Breast epithelium (tissue), 4 donors: ENCODE data around the gene MYBPH. TPM values are rescaled to one million over a fixed set of nuclear protein-coding genes. Genes with fewer than 3 reads are reported as not detected.

Source experiments
- DNase-seq, 2 donors: peaks; one replicate each; pipeline ENCODE4 v3.0.0-alpha.2; 2019; ENCODE audit warnings: low spot score in 2 of 2
- H3K27ac ChIP-seq, 2 donors: fragments of 200-600 bp; sonication (generic) in 1 of 2; one replicate each; pipeline ENCODE4 v1.5.1; 2016 to 2019; ENCODE audit warnings: mild to moderate bottlenecking in 1 of 2
- H3K27me3 ChIP-seq, 2 donors: fragments of 200-600 bp; sonication (generic) in 1 of 2; one replicate each; pipeline versions ENCODE4 v1.5.1 to v1.6.0; 2017 to 2019; ENCODE audit warnings: control low read depth in 1 of 2, mild to moderate bottlenecking in 1 of 2
- H3K36me3 ChIP-seq: fragments of 200-600 bp; one replicate; pipeline ENCODE4 v1.5.1; 2019
- H3K4me1 ChIP-seq, 2 donors: fragments of 200-600 bp; sonication (generic); one replicate each; pipeline ENCODE4 v1.5.1; 2016 to 2019; ENCODE audit warnings: control low read depth in 1 of 2
- H3K4me3 ChIP-seq, 3 donors: fragments of 200-600 bp; sonication (generic); 1 replicate in 2 of 3; 2 replicates in 1 of 3; pipeline ENCODE4 v1.5.1; 2016 to 2019; ENCODE audit warnings: mild to moderate bottlenecking in 3 of 3, moderate library complexity in 2 of 3
- H3K9me3 ChIP-seq, 2 donors: fragments of 200-600 bp; sonication (generic) in 1 of 2; one replicate each; pipeline ENCODE4 v1.5.1; 2016 to 2019; ENCODE audit warnings: control low read depth in 1 of 2
- CTCF ChIP-seq, 3 donors: fragments of 450-650 bp; IDR thresholded peaks; one replicate each; pipeline ENCODE4 v1.5.1; 2016 to 2017; ENCODE audit warnings: antibody characterized with exemption in 3 of 3, mild to moderate bottlenecking in 3 of 3, moderate library complexity in 3 of 3
- POLR2A ChIP-seq: fragments of 450-650 bp; IDR thresholded peaks from one replicate; pipeline ENCODE4 v1.6.1; 2016; ENCODE audit warnings: antibody characterized with exemption, mild to moderate bottlenecking, moderate library complexity
- POLR2AphosphoS5 ChIP-seq, 3 donors: sonication (generic); formaldehyde crosslinking; IDR thresholded peaks; one replicate each; pipeline ENCODE4 v1.6.1; 2017; ENCODE audit warnings: antibody characterized with exemption in 3 of 3
- intact Hi-C: fragments of 100-400 bp; cut with DNase I; formaldehyde crosslinking; loops from one replicate; pipeline ENCODE4 v1.15.1; 2023; ENCODE audit warnings: low total_unique reads
- total RNA-seq, 3 donors: library from RNA; depleted of rRNA; stranded (reverse); fragments of >200 nt; gene quantifications; one replicate each; pipeline ENCODE4 v1.1.0, GENCODE V29; 2016

The MYBPH gene
- total RNA-seq, 3 donors from 2014 or later = 0.66 TPM; not detected in 2

DNA sequence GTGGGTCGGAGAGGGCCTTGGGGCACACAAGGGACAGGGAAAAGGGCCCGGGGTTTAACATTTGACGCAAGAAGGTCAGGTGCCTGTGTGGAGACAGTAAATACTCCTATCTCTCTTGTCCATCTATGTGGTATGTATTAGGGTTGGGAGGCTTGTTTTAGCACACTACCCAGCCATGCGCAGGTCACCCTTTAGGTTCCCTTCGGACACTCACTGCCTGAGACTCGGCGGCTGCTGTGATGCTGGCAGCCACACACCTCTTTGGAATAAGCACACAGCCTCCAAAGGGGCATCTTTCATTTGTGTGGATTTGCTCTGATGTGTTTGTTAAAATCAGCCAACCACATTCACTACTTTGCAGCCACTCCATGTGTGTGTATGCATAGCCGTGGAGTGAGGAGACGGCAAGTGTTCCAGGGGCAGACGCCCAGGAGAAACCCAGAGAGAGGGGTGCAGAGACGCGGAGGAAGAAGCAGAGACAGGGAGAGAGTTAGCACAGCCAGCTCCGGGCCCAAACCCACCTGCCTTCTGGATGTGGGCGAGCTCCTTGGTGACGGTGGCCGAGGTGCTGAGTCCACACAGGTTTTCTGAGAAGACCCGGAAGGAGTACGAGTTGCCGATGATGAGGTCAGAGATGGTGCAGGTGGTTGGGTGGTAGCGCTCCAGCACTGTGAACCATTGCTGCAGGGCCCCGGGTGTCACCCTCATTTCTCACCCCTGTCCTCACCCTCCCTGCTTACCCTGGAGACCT is 5.7 kb downstream of the MYBPH start:
- no peak for DNase-seq
- TF ChIP-seq POLR2A (no peak), CTCF (IDR thresholded peaks at IDR 0.05) (no peak), POLR2AphosphoS5 (IDR thresholded peaks at IDR 0.05) (no peak)
- intact Hi-C loops = no loop called here
- H3K4me3 ChIP-seq = no peak overlapping the region
- no peaks in the 10 kb centered on the region for H3K9me3 ChIP-seq
- no peaks in the 10 kb centered on the region for H3K4me1 ChIP-seq
- H3K27me3 ChIP-seq = no peaks in the 10 kb centered on the region
- H3K36me3 ChIP-seq = no peaks in the 10 kb centered on the region
- no peak overlapping the region for H3K27ac ChIP-seq

DNA sequence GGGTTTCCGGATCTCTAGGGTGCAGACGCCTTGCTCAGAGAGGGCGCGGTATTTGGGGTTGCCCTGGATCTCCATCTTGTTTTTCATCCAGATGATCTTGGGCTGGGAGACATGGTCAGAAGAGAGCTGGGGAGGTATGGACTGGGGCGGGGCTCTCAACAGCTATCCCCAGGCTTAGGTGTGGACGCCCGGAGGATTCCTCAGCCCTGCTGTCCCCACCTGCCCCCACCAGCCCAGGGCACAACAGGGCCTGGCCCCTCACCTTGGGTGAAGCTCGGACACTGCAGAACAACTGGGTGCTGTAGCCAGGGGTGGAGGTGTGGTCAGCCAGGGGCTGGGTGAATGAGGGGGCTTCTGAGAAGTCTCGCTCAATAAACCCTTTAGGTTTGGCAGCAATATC is 6.6 kb downstream of the MYBPH start:
- H3K27me3 ChIP-seq = no peaks in the 10 kb centered on the region

GRCh38 chr1:203168256-203168786 is 7.3 kb downstream of the MYBPH start:
- Histone ChIP-seq H3K9me3 (no peaks in the 10 kb centered on the region), H3K36me3 (no peaks in the 10 kb centered on the region), H3K4me1 (no peaks in the 10 kb centered on the region), H3K27ac (no peak overlapping the region), H3K27me3 (no peaks in the 10 kb centered on the region), H3K4me3 (no peak overlapping the region)
- intact Hi-C loops = no loop called here
- DNase-seq = no peak
- no peak for TF ChIP-seq POLR2A
- TF ChIP-seq POLR2AphosphoS5 (IDR thresholded peaks at IDR 0.05) = no peak
- TF ChIP-seq CTCF (IDR thresholded peaks at IDR 0.05) = no peak

More for the DNA sequence above, 6.6 kb downstream of the MYBPH start:
- intact Hi-C loops = no loop called here
- H3K36me3 ChIP-seq = no peaks in the 10 kb centered on the region
- no peak for DNase-seq
- no peaks in the 10 kb centered on the region for H3K4me1 ChIP-seq
- H3K27ac ChIP-seq = no peak overlapping the region
- no peaks in the 10 kb centered on the region for H3K9me3 ChIP-seq
- no peak overlapping the region for H3K4me3 ChIP-seq
- TF ChIP-seq CTCF (IDR thresholded peaks at IDR 0.05) = no peak
- TF ChIP-seq POLR2A = no peak
- TF ChIP-seq POLR2AphosphoS5 (IDR thresholded peaks at IDR 0.05) = no peak

DNA sequence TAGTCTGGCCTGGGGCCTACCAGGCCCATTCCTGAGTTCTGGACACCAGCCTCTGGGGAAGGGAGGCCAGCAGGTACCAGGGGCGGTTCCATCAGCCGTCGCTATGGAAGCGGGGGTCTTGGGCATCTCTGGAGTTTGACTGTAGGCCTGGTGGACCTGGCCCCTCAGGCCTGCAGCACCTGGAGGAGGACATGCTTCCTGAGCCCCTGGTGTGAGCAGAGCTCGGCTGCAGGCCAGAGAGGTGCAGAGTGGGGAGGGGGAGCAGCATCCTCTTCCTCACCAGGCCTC is 7.8 kb downstream of the MYBPH start:
- Histone ChIP-seq H3K4me1 (no peaks in the 10 kb centered on the region), H3K27me3 (no peaks in the 10 kb centered on the region), H3K9me3 (no peaks in the 10 kb centered on the region), H3K36me3 (no peaks in the 10 kb centered on the region), H3K27ac (no peak overlapping the region), H3K4me3 (no peak overlapping the region)
- intact Hi-C loops = no loop called here
- no peak for TF ChIP-seq POLR2AphosphoS5 (IDR thresholded peaks at IDR 0.05)
- TF ChIP-seq CTCF (IDR thresholded peaks at IDR 0.05) = no peak
- TF ChIP-seq POLR2A = no peak
- DNase-seq = no peak

- Histone ChIP-seq H3K36me3 (no peaks in the 10 kb centered on the region), H3K4me3 (no peak overlapping the region), H3K9me3 (no peaks in the 10 kb centered on the region), H3K27me3 (no peaks in the 10 kb centered on the region), H3K27ac (no peak overlapping the region), H3K4me1 (no peaks in the 10 kb centered on the region)
- TF ChIP-seq POLR2AphosphoS5 (IDR thresholded peaks at IDR 0.05) (no peak), POLR2A (no peak), CTCF (IDR thresholded peaks at IDR 0.05) (no peak)
- DNase-seq = no peak
- intact Hi-C loops = no loop called here
These were observed 8.4 kb downstream of the MYBPH start for GRCh38 chr1:203167026-203167912.
